ENCODE measurements around the gene FERMT2. TPM values are rescaled to one million over a fixed set of nuclear protein-coding genes. Genes with fewer than 3 reads are reported as not detected.

Gene FERMT2
- total RNA-seq, 4 donors from 2014 or later: 98.2 to 201 (median 180) TPM

DNA sequence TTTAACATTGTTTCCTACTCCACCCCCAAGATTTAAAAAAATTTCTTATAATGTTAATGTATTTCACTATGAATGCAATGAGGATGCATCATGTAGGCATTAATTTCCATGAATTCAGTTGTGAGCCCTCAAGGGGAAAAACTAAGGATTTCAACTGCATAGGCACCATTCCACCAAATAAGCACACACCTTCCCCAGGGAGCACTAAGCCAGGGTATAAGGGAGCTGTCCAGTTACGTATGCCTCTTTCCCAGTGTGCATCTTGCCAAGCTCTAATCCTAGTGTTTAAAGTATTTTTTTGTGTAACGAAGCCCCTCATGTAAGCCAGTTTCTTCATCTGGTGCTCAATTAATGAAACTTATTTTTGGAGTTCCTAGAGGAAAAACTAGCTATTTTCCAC, 6.6 kb downstream of the FERMT2 start:
- peaks cover 0 to 3% of the 10 kb centered on the region in 2 donors for H3K4me1 ChIP-seq
- intact Hi-C loops (cut with DNase I; ENCODE audit: low total_unique reads): no loop called here

DNA sequence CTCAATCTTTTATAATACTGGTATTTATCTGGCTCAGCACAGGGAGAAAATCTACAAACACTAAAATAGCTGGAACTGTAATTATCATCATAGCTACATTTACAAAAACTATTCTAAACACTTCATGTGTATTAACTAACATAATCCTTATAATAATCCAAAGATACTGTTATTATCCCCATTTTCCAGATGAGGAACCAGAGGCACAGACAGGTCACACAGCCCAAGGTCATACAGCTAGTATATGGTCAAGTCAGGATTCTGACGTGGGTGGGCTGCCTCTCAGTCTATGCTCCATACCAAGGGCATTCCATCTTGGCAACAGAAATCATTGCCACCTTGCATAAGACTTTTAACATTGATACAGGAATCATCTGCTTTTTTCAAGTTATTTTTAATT, 11.4 kb downstream of the FERMT2 start:
- intact Hi-C loops (cut with DNase I; ENCODE audit: low total_unique reads): no loop called here
- Histone ChIP-seq H3K27ac (no peak overlapping the region), H3K4me3 (no peak overlapping the region), H3K9me3 (no peaks in the 10 kb centered on the region), H3K36me3 (no peaks in the 10 kb centered on the region), H3K4me1 (peaks cover 0 to 4% of the 10 kb centered on the region in 2 donors), H3K27me3 (no peaks in the 10 kb centered on the region)
- no peak for DNase-seq
- TF ChIP-seq POLR2A (IDR thresholded peaks at IDR 0.05): no peak
- TF ChIP-seq, protein P1, sequence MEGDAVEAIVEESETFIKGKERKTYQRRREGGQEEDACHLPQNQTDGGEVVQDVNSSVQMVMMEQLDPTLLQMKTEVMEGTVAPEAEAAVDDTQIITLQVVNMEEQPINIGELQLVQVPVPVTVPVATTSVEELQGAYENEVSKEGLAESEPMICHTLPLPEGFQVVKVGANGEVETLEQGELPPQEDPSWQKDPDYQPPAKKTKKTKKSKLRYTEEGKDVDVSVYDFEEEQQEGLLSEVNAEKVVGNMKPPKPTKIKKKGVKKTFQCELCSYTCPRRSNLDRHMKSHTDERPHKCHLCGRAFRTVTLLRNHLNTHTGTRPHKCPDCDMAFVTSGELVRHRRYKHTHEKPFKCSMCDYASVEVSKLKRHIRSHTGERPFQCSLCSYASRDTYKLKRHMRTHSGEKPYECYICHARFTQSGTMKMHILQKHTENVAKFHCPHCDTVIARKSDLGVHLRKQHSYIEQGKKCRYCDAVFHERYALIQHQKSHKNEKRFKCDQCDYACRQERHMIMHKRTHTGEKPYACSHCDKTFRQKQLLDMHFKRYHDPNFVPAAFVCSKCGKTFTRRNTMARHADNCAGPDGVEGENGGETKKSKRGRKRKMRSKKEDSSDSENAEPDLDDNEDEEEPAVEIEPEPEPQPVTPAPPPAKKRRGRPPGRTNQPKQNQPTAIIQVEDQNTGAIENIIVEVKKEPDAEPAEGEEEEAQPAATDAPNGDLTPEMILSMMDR (IDR thresholded peaks at IDR 0.05): no peak

More for the DNA sequence above, 6.6 kb downstream of the FERMT2 start:
- Histone ChIP-seq H3K36me3 (no peaks in the 10 kb centered on the region), H3K9me3 (no peaks in the 10 kb centered on the region), H3K27ac (no peak overlapping the region), H3K4me3 (no peak overlapping the region), H3K27me3 (no peaks in the 10 kb centered on the region)
- DNase-seq: no peak
- TF ChIP-seq, protein P1 (IDR thresholded peaks at IDR 0.05): no peak
- TF ChIP-seq POLR2A (IDR thresholded peaks at IDR 0.05): no peak

DNA sequence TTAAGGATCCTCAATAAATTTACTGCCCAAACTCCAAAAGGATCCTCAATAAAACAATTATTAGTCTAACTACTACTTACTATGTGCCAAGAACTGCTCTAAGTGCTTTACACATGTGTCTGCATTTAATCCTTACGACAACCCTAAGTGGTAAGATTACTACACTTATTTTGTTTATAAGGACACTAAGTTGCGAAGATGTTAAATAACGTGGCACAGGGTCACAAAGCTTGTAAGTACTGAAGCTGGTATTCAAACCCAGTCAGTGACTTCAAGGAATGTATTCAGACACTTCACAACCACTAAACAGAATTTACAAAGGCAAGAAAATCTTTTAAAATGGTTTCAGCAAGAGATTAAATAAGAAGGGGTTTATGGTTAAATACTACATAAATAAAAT, 13.0 kb downstream of the FERMT2 start:
- Histone ChIP-seq H3K4me1 (peaks cover 0 to 7% of the 10 kb centered on the region in 2 donors), H3K4me3 (no peak overlapping the region)
- TF ChIP-seq, protein P1 (IDR thresholded peaks at IDR 0.05): no peak
- no peak for TF ChIP-seq POLR2A (IDR thresholded peaks at IDR 0.05)

DNA sequence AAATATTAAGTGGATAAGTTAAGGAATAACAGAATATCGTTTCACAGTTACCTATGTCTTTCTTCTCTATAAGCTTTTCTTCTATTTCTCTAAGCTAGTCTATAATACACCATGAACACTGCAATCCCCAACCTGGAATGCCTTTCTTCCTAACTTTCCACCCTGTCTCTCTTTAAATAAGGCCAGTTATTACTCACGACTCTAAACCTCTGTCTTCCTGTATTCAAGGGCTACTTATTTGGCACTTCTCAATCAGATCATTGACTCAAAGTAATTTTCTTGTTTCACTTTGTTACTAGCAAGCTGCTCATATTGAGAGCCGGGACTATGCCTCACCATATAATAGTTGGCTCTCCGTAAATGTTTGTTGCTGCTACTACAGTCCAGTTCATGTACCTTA, 13.5 kb downstream of the FERMT2 start:
- Histone ChIP-seq H3K27ac (no peak overlapping the region), H3K36me3 (no peaks in the 10 kb centered on the region), H3K4me1 (peaks cover 0 to 13% of the 10 kb centered on the region in 2 donors), H3K4me3 (no peak overlapping the region), H3K27me3 (no peaks in the 10 kb centered on the region), H3K9me3 (no peaks in the 10 kb centered on the region)
- no peak for DNase-seq
- TF ChIP-seq, protein P1 (IDR thresholded peaks at IDR 0.05): no peak
- TF ChIP-seq POLR2A (IDR thresholded peaks at IDR 0.05): no peak
- intact Hi-C loops (cut with DNase I; ENCODE audit: low total_unique reads): no loop called here

More for the DNA sequence above, 13.0 kb downstream of the FERMT2 start:
- no peak for DNase-seq
- no peaks in the 10 kb centered on the region for H3K27me3 ChIP-seq
- no peaks in the 10 kb centered on the region for H3K36me3 ChIP-seq
- intact Hi-C loops (cut with DNase I; ENCODE audit: low total_unique reads): no loop called here
- H3K27ac ChIP-seq: no peak overlapping the region
- H3K9me3 ChIP-seq: no peaks in the 10 kb centered on the region

DNA sequence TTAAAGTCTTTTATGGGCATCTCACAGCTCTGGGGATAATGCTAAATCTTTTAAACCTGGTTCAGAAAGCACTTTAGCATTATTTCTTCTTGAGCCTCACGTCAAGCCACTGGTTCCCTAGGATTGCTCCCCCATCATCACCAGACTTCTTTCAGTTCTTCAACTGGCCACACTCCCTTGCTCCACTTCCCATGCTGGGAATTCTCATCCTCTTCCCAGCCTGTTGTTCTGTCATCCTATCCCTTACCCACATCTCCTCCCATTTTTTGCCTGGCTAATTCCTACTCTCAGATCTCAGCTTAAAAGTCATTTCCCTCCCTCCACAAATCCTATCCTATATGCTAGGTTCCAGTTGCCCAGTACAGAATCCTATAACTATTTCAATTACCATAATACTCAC, 14.4 kb downstream of the FERMT2 start:
- Histone ChIP-seq H3K27ac (no peak overlapping the region), H3K4me3 (no peak overlapping the region), H3K27me3 (no peaks in the 10 kb centered on the region), H3K36me3 (no peaks in the 10 kb centered on the region), H3K9me3 (no peaks in the 10 kb centered on the region), H3K4me1 (peaks cover 0 to 13% of the 10 kb centered on the region in 2 donors)
- TF ChIP-seq, protein P1 (IDR thresholded peaks at IDR 0.05): no peak
- no peak for TF ChIP-seq POLR2A (IDR thresholded peaks at IDR 0.05)
- intact Hi-C loops (cut with DNase I; ENCODE audit: low total_unique reads): no loop called here
- no peak for DNase-seq

Measured in uterus (tissue), 4 donors.